Ammon's horn (tissue), 1 donor: Measurements from ENCODE around the gene KIF1C.

ENCODE experiments used
- DNase-seq: peaks from one replicate; pipeline ENCODE4 v3.0.0-alpha.2; 2016; ENCODE audit warnings: low spot score

Gene KIF1C

GRCh38 chr17:4969047-4969550, 28.7 kb upstream of the KIF1C start:
- no peak for DNase-seq

GRCh38 chr17:4969551-4970173, 28.1 kb upstream of the KIF1C start:
- DNase-seq, result no peak

- no peak for DNase-seq
These were observed 27.5 kb upstream of the KIF1C start for GRCh38 chr17:4970273-4970672.

- DNase-seq, result no peak
These were observed 25.9 kb upstream of the KIF1C start for GRCh38 chr17:4971826-4972225.

GRCh38 chr17:4972322-4972721, 25.4 kb upstream of the KIF1C start:
- no peak for DNase-seq

- DNase-seq, result no peak
These were observed 25.0 kb upstream of the KIF1C start for GRCh38 chr17:4972752-4973151.

- no peak for DNase-seq
These were observed 24.3 kb upstream of the KIF1C start for GRCh38 chr17:4973256-4974114.

- DNase-seq, result no peak
These were observed 23.6 kb upstream of the KIF1C start for GRCh38 chr17:4974115-4974670.

GRCh38 chr17:4978726-4979125, 19.0 kb upstream of the KIF1C start:
- DNase-seq, result peak; percentile 53

GRCh38 chr17:4980644-4981216, 17.0 kb upstream of the KIF1C start:
- DNase-seq, result peak; percentile 51

GRCh38 chr17:4982305-4982704, 15.4 kb upstream of the KIF1C start:
- no peak for DNase-seq

GRCh38 chr17:4986403-4986802, 11.3 kb upstream of the KIF1C start:
- DNase-seq, result no peak

GRCh38 chr17:4986951-4987766, 10.6 kb upstream of the KIF1C start, which contains the start of gene CAMTA2:
Gene CAMTA2, minus strand, starts transcription at chr17:4987675. Its CDS starts 1,453 bp downstream, at chr17:4986222.
- DNase-seq, result peak; percentile 93

GRCh38 chr17:4987767-4988567, 9.8 kb upstream of the KIF1C start:
- no peak for DNase-seq

- DNase-seq, result no peak
These were observed 3.6 kb upstream of the KIF1C start for GRCh38 chr17:4994081-4994595.

GRCh38 chr17:4998027-4998731, 429 bp downstream of the KIF1C start:
- DNase-seq, result no peak

GRCh38 chr17:4998732-4999429, 1.1 kb downstream of the KIF1C start:
- DNase-seq, result no peak

GRCh38 chr17:4999430-5000093, 1.8 kb downstream of the KIF1C start:
- no peak for DNase-seq

GRCh38 chr17:5000237-5000639, 2.5 kb downstream of the KIF1C start:
- DNase-seq, result no peak
